Thoracic aorta (tissue), 2 donors: ENCODE data around the gene IL13. TPM values are rescaled to one million over a fixed set of nuclear protein-coding genes. Genes with fewer than 3 reads are reported as not detected.
A peak's percentile ranks its signal among the peaks of the same experiment; 100 is the strongest.

Experiments
- ATAC-seq: fragments of 150-250 bp; one replicate; pipeline ENCODE4 v1.8.0; 2017; ENCODE audit warnings: low read depth; ENCODE audit not compliant: insufficient number of reproducible peaks, low FRiP score
- DNase-seq: peaks from one replicate; pipeline ENCODE4 v3.0.0-alpha.2; 2020; ENCODE audit warnings: low spot score
- H3K27ac ChIP-seq, 2 donors: fragments of 200-600 bp; sonication (generic); 1 replicate in 1 of 2; 2 replicates in 1 of 2; pipeline ENCODE4 v1.5.1; 2016; ENCODE audit warnings: mild to moderate bottlenecking in 2 of 2, moderate library complexity in 2 of 2
- H3K27me3 ChIP-seq: fragments of 200-600 bp; sonication (generic); replicated peaks from 2 replicates; pipeline ENCODE4 v1.6.0; 2016; ENCODE audit warnings: mild to moderate bottlenecking; ENCODE audit not compliant: insufficient read depth
- H3K36me3 ChIP-seq: fragments of 200-600 bp; sonication (generic); one replicate; pipeline ENCODE4 v1.5.1; 2016
- H3K4me1 ChIP-seq, 2 donors: fragments of 200-600 bp; sonication (generic); 1 replicate in 1 of 2; 2 replicates in 1 of 2; pipeline versions ENCODE4 v1.5.1 to v1.6.0; 2016; ENCODE audit warnings: low read depth in 2 of 2, mild to moderate bottlenecking in 1 of 2; ENCODE audit not compliant: control insufficient read depth in 1 of 2
- H3K4me3 ChIP-seq: fragments of 200-600 bp; sonication (generic); 2 replicates; pipeline ENCODE4 v1.5.1; 2016; ENCODE audit warnings: mild to moderate bottlenecking
- H3K9me3 ChIP-seq: fragments of 200-600 bp; sonication (generic); 2 replicates; pipeline ENCODE4 v1.5.1; 2016
- total RNA-seq, 2 donors: library from RNA; depleted of rRNA; stranded (reverse); fragments of >200 nt; gene quantifications; one replicate each; pipeline versions ENCODE4 v1.1.0 to v1.2.3, GENCODE V29; 2016
- TF ChIP-seq, protein P1 (sequence below): fragments of 200-600 bp; sonication (generic); IDR thresholded peaks from one replicate; pipeline ENCODE4 v1.5.1; 2019; ENCODE audit warnings: antibody characterized with exemption

IL13 gene
- total RNA-seq, 2 donors from 2014 or later = 2.8 TPM; not detected in 1

GRCh38 chr5:132673939-132674630 is 16.1 kb downstream of the IL13 start, which contains the start of gene IL4:
IL4 (plus strand) TSS chr5:132673989; CDS start chr5:132674051, 62 bp downstream.
- Histone ChIP-seq H3K4me1 (peaks cover 6 to 40% of the 10 kb centered on the region in 2 donors), H3K27ac (peak within 1 kb of the TSS; percentile 88 to 91), H3K4me3 (peak within 1 kb of the TSS; percentile 63), H3K36me3 (no peaks in the 10 kb centered on the region), H3K9me3 (no peaks in the 10 kb centered on the region), H3K27me3 (no peaks in the 10 kb centered on the region)
- ATAC-seq = no peak
- DNase-seq = no peak
- TF ChIP-seq, protein P1, sequence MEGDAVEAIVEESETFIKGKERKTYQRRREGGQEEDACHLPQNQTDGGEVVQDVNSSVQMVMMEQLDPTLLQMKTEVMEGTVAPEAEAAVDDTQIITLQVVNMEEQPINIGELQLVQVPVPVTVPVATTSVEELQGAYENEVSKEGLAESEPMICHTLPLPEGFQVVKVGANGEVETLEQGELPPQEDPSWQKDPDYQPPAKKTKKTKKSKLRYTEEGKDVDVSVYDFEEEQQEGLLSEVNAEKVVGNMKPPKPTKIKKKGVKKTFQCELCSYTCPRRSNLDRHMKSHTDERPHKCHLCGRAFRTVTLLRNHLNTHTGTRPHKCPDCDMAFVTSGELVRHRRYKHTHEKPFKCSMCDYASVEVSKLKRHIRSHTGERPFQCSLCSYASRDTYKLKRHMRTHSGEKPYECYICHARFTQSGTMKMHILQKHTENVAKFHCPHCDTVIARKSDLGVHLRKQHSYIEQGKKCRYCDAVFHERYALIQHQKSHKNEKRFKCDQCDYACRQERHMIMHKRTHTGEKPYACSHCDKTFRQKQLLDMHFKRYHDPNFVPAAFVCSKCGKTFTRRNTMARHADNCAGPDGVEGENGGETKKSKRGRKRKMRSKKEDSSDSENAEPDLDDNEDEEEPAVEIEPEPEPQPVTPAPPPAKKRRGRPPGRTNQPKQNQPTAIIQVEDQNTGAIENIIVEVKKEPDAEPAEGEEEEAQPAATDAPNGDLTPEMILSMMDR = no peak

GRCh38 chr5:132674671-132675506 is 16.9 kb downstream of the IL13 start:
- H3K9me3 ChIP-seq = no peaks in the 10 kb centered on the region
- DNase-seq (no peak), ATAC-seq (peak; percentile 53)
- TF ChIP-seq, protein P1 = no peak
- H3K27ac ChIP-seq = peak overlapping the region; percentile 88 to 91
- no peaks in the 10 kb centered on the region for H3K27me3 ChIP-seq
- H3K36me3 ChIP-seq = no peaks in the 10 kb centered on the region
- peaks cover 6 to 40% of the 10 kb centered on the region in 2 donors for H3K4me1 ChIP-seq
- H3K4me3 ChIP-seq = peak overlapping the region; percentile 63

DNA sequence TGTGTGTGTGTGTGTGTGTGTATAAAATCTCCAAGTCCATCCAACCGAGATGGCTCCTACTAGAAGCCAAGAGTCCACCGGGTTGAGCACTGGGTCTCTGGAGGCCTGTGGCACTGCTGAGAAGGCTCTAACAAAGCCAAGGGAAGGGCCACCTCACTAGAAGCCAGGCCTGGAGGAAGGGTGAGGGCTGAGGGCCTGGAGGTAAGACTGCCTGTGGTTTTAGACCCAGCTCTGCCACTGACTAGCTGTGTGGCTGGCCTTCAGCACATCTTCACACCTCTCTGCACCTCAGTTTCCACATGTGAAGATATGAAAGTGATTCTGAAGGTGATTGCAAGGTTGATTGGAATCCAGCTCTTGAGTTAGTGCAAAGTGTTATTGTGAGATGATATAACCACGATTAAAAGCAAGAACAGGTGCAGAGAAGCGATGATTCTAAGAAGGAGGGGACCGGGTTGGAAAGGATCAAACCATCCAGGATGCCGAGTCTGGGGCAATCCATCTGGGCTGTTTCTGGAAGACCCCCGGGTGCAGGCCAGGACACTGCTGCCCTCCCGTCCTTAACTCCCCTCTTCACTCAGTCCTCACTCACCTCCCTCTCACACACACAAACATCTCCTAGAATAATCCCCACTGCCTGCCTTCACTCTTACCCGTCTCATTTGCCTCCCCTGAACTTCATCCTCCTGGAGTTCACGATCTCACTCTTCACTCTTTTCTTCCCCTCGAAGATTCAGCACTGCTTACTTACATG is 18.1 kb downstream of the IL13 start:
- Histone ChIP-seq H3K4me1 (peaks cover 6 to 40% of the 10 kb centered on the region in 2 donors), H3K27me3 (no peaks in the 10 kb centered on the region), H3K27ac (peak overlapping the region; percentile 88 to 91), H3K36me3 (no peaks in the 10 kb centered on the region), H3K4me3 (no peak overlapping the region), H3K9me3 (no peaks in the 10 kb centered on the region)
- DNase-seq = no peak
- no peak for ATAC-seq
- TF ChIP-seq, protein P1 = no peak

- H3K4me1 ChIP-seq = peaks cover 6 to 40% of the 10 kb centered on the region in 2 donors
- ATAC-seq = peak; percentile 72
- no peaks in the 10 kb centered on the region for H3K9me3 ChIP-seq
- no peaks in the 10 kb centered on the region for H3K36me3 ChIP-seq
- DNase-seq = peak; percentile 68
- TF ChIP-seq, protein P1 = peak; percentile 67
- H3K27ac ChIP-seq = peak overlapping the region; percentile 88 to 91
- H3K27me3 ChIP-seq = no peaks in the 10 kb centered on the region
- no peak overlapping the region for H3K4me3 ChIP-seq
Observed at GRCh38 chr5:132677191-132677590, 19.2 kb downstream of the IL13 start.
